ENCODE measurements around the gene KIR3DL1. TPM values are rescaled to one million over a fixed set of nuclear protein-coding genes. Genes with fewer than 3 reads are reported as not detected.
A peak's percentile ranks its signal among the peaks of the same experiment; 100 is the strongest.
"Not testable (repeated sequence)": the region's sequence is repeated elsewhere in the genome, so short reads cannot be mapped to it uniquely, and the experiment has no call there.

Gene KIR3DL1
- total and polyA plus RNA-seq, 4 experiments from 2014 or later: 0.16 TPM; not detected in 3

- H3K36me3 Mint-ChIP-seq; H3K27ac ChIP-seq (ENCODE audit: low read depth, low read length); H3K4me1 Mint-ChIP-seq; H3K4me1 ChIP-seq (ENCODE audit: insufficient read depth, low read length); DNase-seq; H3K4me3 ChIP-seq (ENCODE audit: low read length in 2 of 2); H3K27ac Mint-ChIP-seq; intact Hi-C loops (cut with micrococcal nuclease); CTCF ChIA-PET (ENCODE audit: partially characterized antibody); H3K27me3 ChIP-seq (ENCODE audit: insufficient read depth, low read length); H3K4me3 Mint-ChIP-seq; POLR2A ChIA-PET (ENCODE audit: partially characterized antibody); H3K9me3 ChIP-seq (ENCODE audit: control insufficient read depth in 1 of 2, low read length in 2 of 2); H3K36me3 ChIP-seq (ENCODE audit: insufficient read depth, low read length): not testable (repeated sequence)
- Mint-ChIP-seq H3K9me3 (peaks cover 0 to 26% (median 7%) of the 10 kb centered on the region in 8 donors), H3K27me3 (peaks cover 10 to 14% of the 10 kb centered on the region in 2 donors)
Measured at GRCh38 chr19:54863459-54863858, 47.2 kb downstream of the KIR3DL1 start.

GRCh38 chr19:54871696-54872095 lies 55.4 kb downstream of the KIR3DL1 start:
- H3K4me3 ChIP-seq (ENCODE audit: low read length in 2 of 2): no peak overlapping the region
- Mint-ChIP-seq H3K27me3 (peaks cover 10 to 14% of the 10 kb centered on the region in 2 donors), H3K4me1 (peaks cover 0 to 4% (median 0%) of the 10 kb centered on the region in 4 donors), H3K9me3 (peaks cover 0 to 15% (median 7%) of the 10 kb centered on the region in 8 donors), H3K27ac (no peak overlapping the region), H3K4me3 (no peak overlapping the region), H3K36me3 (no peaks in the 10 kb centered on the region)
- POLR2A ChIA-PET (ENCODE audit: partially characterized antibody): no interaction called here
- no peak for DNase-seq
- no peaks in the 10 kb centered on the region for H3K9me3 ChIP-seq (ENCODE audit: control insufficient read depth in 1 of 2, low read length in 2 of 2)
- intact Hi-C loops (cut with micrococcal nuclease): no loop called here
- no peaks in the 10 kb centered on the region for H3K36me3 ChIP-seq (ENCODE audit: insufficient read depth, low read length)
- no peaks in the 10 kb centered on the region for H3K27me3 ChIP-seq (ENCODE audit: insufficient read depth, low read length)
- H3K4me1 ChIP-seq (ENCODE audit: insufficient read depth, low read length): no peaks in the 10 kb centered on the region
- no peak overlapping the region for H3K27ac ChIP-seq (ENCODE audit: low read depth, low read length)
- CTCF ChIA-PET (ENCODE audit: partially characterized antibody): no interaction called here

- no peak for DNase-seq
- Mint-ChIP-seq H3K36me3 (no peaks in the 10 kb centered on the region), H3K4me1 (peaks cover 0 to 4% (median 0%) of the 10 kb centered on the region in 4 donors), H3K27me3 (peaks cover 5 to 12% of the 10 kb centered on the region in 2 donors), H3K9me3 (peaks cover 0 to 10% (median under 1%) of the 10 kb centered on the region in 8 donors), H3K27ac (peak within 1 kb of the TSS in 1 of 7 donors; percentile 82), H3K4me3 (no peak within 1 kb of the TSS)
- H3K36me3 ChIP-seq (ENCODE audit: insufficient read depth, low read length): no peaks in the 10 kb centered on the region
- H3K27ac ChIP-seq (ENCODE audit: low read depth, low read length): no peak within 1 kb of the TSS
- intact Hi-C loops (cut with micrococcal nuclease): no loop called here
- no peaks in the 10 kb centered on the region for H3K4me1 ChIP-seq (ENCODE audit: insufficient read depth, low read length)
- POLR2A ChIA-PET (ENCODE audit: partially characterized antibody): no interaction called here
- CTCF ChIA-PET (ENCODE audit: partially characterized antibody): no interaction called here
- H3K4me3 ChIP-seq (ENCODE audit: low read length in 2 of 2): no peak within 1 kb of the TSS
- no peaks in the 10 kb centered on the region for H3K27me3 ChIP-seq (ENCODE audit: insufficient read depth, low read length)
- H3K9me3 ChIP-seq (ENCODE audit: control insufficient read depth in 1 of 2, low read length in 2 of 2): no peaks in the 10 kb centered on the region
Measured at GRCh38 chr19:54873990-54874389, 57.7 kb downstream of the KIR3DL1 start, which contains the start of gene FCAR. TSS of gene FCAR (plus strand) at chr19:54874235. CDS start at chr19:54874290, 55 bp downstream.

- Histone ChIP-seq H3K9me3 (ENCODE audit: control insufficient read depth in 1 of 2, low read length in 2 of 2) (no peaks in the 10 kb centered on the region), H3K27ac (ENCODE audit: low read depth, low read length) (no peak overlapping the region), H3K4me1 (ENCODE audit: insufficient read depth, low read length) (no peaks in the 10 kb centered on the region), H3K4me3 (ENCODE audit: low read length in 2 of 2) (no peak overlapping the region), H3K27me3 (ENCODE audit: insufficient read depth, low read length) (no peaks in the 10 kb centered on the region), H3K36me3 (ENCODE audit: insufficient read depth, low read length) (no peaks in the 10 kb centered on the region)
- DNase-seq: no peak
- Mint-ChIP-seq H3K9me3 (peaks cover 0 to 13% (median 2%) of the 10 kb centered on the region in 8 donors), H3K4me3 (no peak overlapping the region), H3K4me1 (peaks cover 0 to 4% (median 0%) of the 10 kb centered on the region in 4 donors), H3K27me3 (peaks cover 11 to 19% of the 10 kb centered on the region in 2 donors), H3K27ac (no peak overlapping the region), H3K36me3 (no peaks in the 10 kb centered on the region)
- CTCF ChIA-PET (ENCODE audit: partially characterized antibody): no interaction called here
- POLR2A ChIA-PET (ENCODE audit: partially characterized antibody): no interaction called here
- intact Hi-C loops (cut with micrococcal nuclease): no loop called here
Measured at GRCh38 chr19:54875506-54875905, 59.2 kb downstream of the KIR3DL1 start.

- H3K9me3 ChIP-seq (ENCODE audit: control insufficient read depth in 1 of 2, low read length in 2 of 2): no peaks in the 10 kb centered on the region
- H3K36me3 ChIP-seq (ENCODE audit: insufficient read depth, low read length): no peaks in the 10 kb centered on the region
- intact Hi-C loops (cut with micrococcal nuclease): no loop called here
- H3K9me3 Mint-ChIP-seq: peaks cover 0 to 10% (median under 1%) of the 10 kb centered on the region in 8 donors
- ChIA-PET CTCF (ENCODE audit: partially characterized antibody) (no interaction called here), POLR2A (ENCODE audit: partially characterized antibody) (no interaction called here)
- no peak overlapping the region for H3K27ac Mint-ChIP-seq
- no peak overlapping the region for H3K4me3 Mint-ChIP-seq
- H3K4me3 ChIP-seq (ENCODE audit: low read length in 2 of 2): no peak overlapping the region
- DNase-seq: no peak
- no peaks in the 10 kb centered on the region for H3K27me3 ChIP-seq (ENCODE audit: insufficient read depth, low read length)
- H3K4me1 Mint-ChIP-seq: peaks cover 0 to 4% (median 0%) of the 10 kb centered on the region in 4 donors
- no peak overlapping the region for H3K27ac ChIP-seq (ENCODE audit: low read depth, low read length)
- no peaks in the 10 kb centered on the region for H3K4me1 ChIP-seq (ENCODE audit: insufficient read depth, low read length)
- no peaks in the 10 kb centered on the region for H3K36me3 Mint-ChIP-seq
- H3K27me3 Mint-ChIP-seq: peaks cover 8 to 23% of the 10 kb centered on the region in 2 donors
Measured at GRCh38 chr19:54877471-54877870, 61.2 kb downstream of the KIR3DL1 start.

Other genes starting within 250 kb of the KIR3DL1 start
- under 1 TPM; 0.35 to 0.47 TPM for gene LILRA2, start 242.7 kb upstream of the KIR3DL1 start, total RNA-seq
- not detected for gene LILRA2, start 242.7 kb upstream of the KIR3DL1 start, polyA plus RNA-seq
- gene LILRA1, start 222.8 kb upstream of the KIR3DL1 start, total RNA-seq: not detected
- gene LILRA1, start 222.8 kb upstream of the KIR3DL1 start, polyA plus RNA-seq: not detected
- gene LILRB1, start 186.0 kb upstream of the KIR3DL1 start, total RNA-seq: 1 to 10 TPM in 1 of 2 experiments, under 1 TPM in 1; 0.64 to 1.6 TPM
- under 1 TPM in 1 of 2 donors, not detected in 1; 0.34 TPM for gene LILRB1, start 186.0 kb upstream of the KIR3DL1 start, polyA plus RNA-seq
- 1 to 10 TPM; 3.2 to 3.5 TPM for gene LILRB4, start 153.5 kb upstream of the KIR3DL1 start, total RNA-seq
- not detected for gene LILRB4, start 153.5 kb upstream of the KIR3DL1 start, polyA plus RNA-seq
- not detected for gene KIR3DL3, start 92.0 kb upstream of the KIR3DL1 start, total RNA-seq
- not detected for gene KIR3DL3, start 92.0 kb upstream of the KIR3DL1 start, polyA plus RNA-seq
- not detected for gene KIR2DL3, start 78.0 kb upstream of the KIR3DL1 start, total RNA-seq
- not detected for gene KIR2DL3, start 78.0 kb upstream of the KIR3DL1 start, polyA plus RNA-seq
- gene KIR2DL1, start 46.7 kb upstream of the KIR3DL1 start, total RNA-seq: not detected
- gene KIR2DL1, start 46.7 kb upstream of the KIR3DL1 start, polyA plus RNA-seq: under 1 TPM in 1 of 2 donors, not detected in 1; 0.15 TPM
- not detected for gene KIR2DL4, start 12.9 kb upstream of the KIR3DL1 start, total RNA-seq
- gene KIR2DL4, start 12.9 kb upstream of the KIR3DL1 start, polyA plus RNA-seq: not detected
- gene KIR2DS4, start 16.2 kb downstream of the KIR3DL1 start, total RNA-seq: not detected
- gene KIR2DS4, start 16.2 kb downstream of the KIR3DL1 start, polyA plus RNA-seq: under 1 TPM in 1 of 2 donors, not detected in 1; 0.11 TPM
- gene KIR3DL2, start 34.0 kb downstream of the KIR3DL1 start, total RNA-seq: under 1 TPM in 1 of 2 experiments, not detected in 1; 0.47 TPM
- 1 to 10 TPM; 1.5 to 3.1 TPM for gene KIR3DL2, start 34.0 kb downstream of the KIR3DL1 start, polyA plus RNA-seq
- under 1 TPM in 1 of 2 experiments, not detected in 1; 0.29 TPM for gene FCAR, start 57.8 kb downstream of the KIR3DL1 start, total RNA-seq
- gene FCAR, start 57.8 kb downstream of the KIR3DL1 start, polyA plus RNA-seq: not detected
- gene NCR1, start 89.7 kb downstream of the KIR3DL1 start, total RNA-seq: not detected
- not detected for gene NCR1, start 89.7 kb downstream of the KIR3DL1 start, polyA plus RNA-seq
- gene NLRP7, start 131.1 kb downstream of the KIR3DL1 start, total RNA-seq: not detected
- gene NLRP7, start 131.1 kb downstream of the KIR3DL1 start, polyA plus RNA-seq: not detected
- 1 to 10 TPM; 5.9 to 9.2 TPM for gene NLRP2, start 149.9 kb downstream of the KIR3DL1 start, total RNA-seq
- gene NLRP2, start 149.9 kb downstream of the KIR3DL1 start, polyA plus RNA-seq: 1 to 10 TPM; 2.0 to 7.4 TPM
- gene GP6, start 221.8 kb downstream of the KIR3DL1 start, total RNA-seq: under 1 TPM; 0.33 to 0.52 TPM
- not detected for gene GP6, start 221.8 kb downstream of the KIR3DL1 start, polyA plus RNA-seq
- 10 to 100 TPM; 23.9 to 27.4 TPM for gene RDH13, start 246.7 kb downstream of the KIR3DL1 start, total RNA-seq
- gene RDH13, start 246.7 kb downstream of the KIR3DL1 start, polyA plus RNA-seq: 10 to 100 TPM in 1 of 2 donors, 1 to 10 TPM in 1; 3.3 to 15.6 TPM